ENCODE data around the gene CTNNA2. TPM values are rescaled to one million over a fixed set of nuclear protein-coding genes. Genes with fewer than 3 reads are reported as not detected.

CTNNA2 gene
- total and polyA plus RNA-seq, 9 donors, result 0.32 to 1.4 (median 0.37) TPM; not detected in 3

DNA sequence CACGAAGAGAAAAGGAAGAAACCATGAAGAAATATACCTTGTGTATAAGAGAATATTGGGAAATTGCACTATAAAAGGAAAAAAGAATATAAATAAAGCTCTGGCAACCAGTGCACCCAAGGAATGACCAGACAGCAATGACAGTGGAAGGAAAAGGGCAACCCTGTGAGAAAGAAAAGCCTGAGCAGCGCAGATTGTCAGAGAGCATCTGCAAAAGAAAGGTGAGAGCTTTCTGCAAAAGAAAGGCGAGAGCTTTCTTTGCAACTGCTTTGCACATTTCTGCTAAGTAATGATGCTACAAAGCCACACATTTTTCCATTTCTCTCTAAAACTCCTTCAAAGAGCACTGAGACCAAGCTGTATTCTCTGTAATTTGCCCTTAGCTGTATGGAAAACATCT lies 83.6 kb downstream of the CTNNA2 start:
- WGBS, 3 donors, result 56 to 68% (median 57%) methylated on average over 3 of the region's 3 CpGs

DNA sequence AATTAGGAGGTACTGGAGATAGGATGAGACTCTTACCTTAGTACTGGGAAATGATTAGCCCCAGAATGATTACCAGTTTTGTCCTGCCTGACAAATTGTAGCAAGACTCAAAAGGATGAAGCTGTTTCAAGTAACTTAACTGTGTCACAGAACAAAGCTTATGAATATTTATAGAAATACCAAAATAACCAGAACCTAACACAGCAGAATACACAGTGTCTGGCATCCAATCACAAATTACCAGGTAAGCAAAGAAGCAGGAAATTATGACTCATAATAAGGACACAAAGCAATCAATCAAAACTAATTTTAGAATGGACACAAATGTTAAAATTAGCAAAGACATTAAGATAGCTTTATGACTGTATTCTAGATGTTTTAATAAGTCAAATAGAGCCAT lies 91.9 kb downstream of the CTNNA2 start:
- intact Hi-C loops (cut with DNase I), result no loop called here
- no peak overlapping the region for H3K4me3 ChIP-seq
- H3K9me3 ChIP-seq, result no peaks in the 10 kb centered on the region
- no peaks in the 10 kb centered on the region for H3K27me3 ChIP-seq
- H3K4me1 ChIP-seq (ENCODE audit: insufficient read depth), result no peaks in the 10 kb centered on the region
- H3K36me3 ChIP-seq, result no peaks in the 10 kb centered on the region
- TF ChIP-seq EP300 (IDR thresholded peaks at IDR 0.05) (no peak), POLR2A (IDR thresholded peaks at IDR 0.05) (no peak)
- TF ChIP-seq, protein P1, sequence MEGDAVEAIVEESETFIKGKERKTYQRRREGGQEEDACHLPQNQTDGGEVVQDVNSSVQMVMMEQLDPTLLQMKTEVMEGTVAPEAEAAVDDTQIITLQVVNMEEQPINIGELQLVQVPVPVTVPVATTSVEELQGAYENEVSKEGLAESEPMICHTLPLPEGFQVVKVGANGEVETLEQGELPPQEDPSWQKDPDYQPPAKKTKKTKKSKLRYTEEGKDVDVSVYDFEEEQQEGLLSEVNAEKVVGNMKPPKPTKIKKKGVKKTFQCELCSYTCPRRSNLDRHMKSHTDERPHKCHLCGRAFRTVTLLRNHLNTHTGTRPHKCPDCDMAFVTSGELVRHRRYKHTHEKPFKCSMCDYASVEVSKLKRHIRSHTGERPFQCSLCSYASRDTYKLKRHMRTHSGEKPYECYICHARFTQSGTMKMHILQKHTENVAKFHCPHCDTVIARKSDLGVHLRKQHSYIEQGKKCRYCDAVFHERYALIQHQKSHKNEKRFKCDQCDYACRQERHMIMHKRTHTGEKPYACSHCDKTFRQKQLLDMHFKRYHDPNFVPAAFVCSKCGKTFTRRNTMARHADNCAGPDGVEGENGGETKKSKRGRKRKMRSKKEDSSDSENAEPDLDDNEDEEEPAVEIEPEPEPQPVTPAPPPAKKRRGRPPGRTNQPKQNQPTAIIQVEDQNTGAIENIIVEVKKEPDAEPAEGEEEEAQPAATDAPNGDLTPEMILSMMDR (IDR thresholded peaks at IDR 0.05), result no peak
- H3K27ac ChIP-seq, result no peak overlapping the region
- no peak for DNase-seq

More for the DNA sequence above, 83.6 kb downstream of the CTNNA2 start:
- no peak overlapping the region for H3K4me3 ChIP-seq
- no peak for DNase-seq
- H3K9me3 ChIP-seq, result no peaks in the 10 kb centered on the region
- intact Hi-C loops (cut with DNase I), result no loop called here
- H3K27me3 ChIP-seq, result no peaks in the 10 kb centered on the region
- no peaks in the 10 kb centered on the region for H3K36me3 ChIP-seq
- no peaks in the 10 kb centered on the region for H3K4me1 ChIP-seq (ENCODE audit: insufficient read depth)
- H3K27ac ChIP-seq, result no peak overlapping the region
- TF ChIP-seq EP300 (IDR thresholded peaks at IDR 0.05) (no peak), POLR2A (IDR thresholded peaks at IDR 0.05) (no peak)
- TF ChIP-seq, protein P1 (IDR thresholded peaks at IDR 0.05), result no peak

DNA sequence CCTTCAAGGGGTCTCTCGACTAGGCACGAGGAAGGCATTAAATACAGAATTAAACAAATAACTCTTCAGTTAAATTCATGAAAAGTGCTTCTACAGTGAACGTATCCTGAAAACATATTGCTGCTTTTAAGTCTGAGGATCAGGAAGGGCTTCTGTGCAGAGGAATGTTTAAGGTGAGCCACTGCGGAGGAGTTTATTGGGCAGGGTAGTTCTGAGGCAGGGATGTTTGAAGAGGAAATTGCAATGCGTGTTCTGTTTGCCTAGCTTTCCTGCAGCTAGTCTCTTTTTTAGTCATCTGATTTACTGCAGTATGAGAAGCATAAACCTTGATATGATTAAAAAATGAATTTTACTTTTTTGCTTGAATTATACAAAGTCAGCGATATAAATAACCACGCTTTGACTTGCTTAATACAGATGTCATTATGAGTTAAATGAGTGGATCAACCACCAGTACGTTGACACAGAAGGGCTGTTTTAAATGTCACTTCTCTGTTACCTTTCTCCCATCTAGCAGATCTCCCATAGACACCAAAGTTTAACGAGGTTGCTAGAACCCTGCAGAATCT lies 98.7 kb downstream of the CTNNA2 start:
- intact Hi-C loops (cut with DNase I), result no loop called here
- DNase-seq, result no peak
- Histone ChIP-seq H3K9me3 (no peaks in the 10 kb centered on the region), H3K4me3 (no peak overlapping the region), H3K36me3 (no peaks in the 10 kb centered on the region), H3K27ac (no peak overlapping the region), H3K27me3 (no peaks in the 10 kb centered on the region), H3K4me1 (ENCODE audit: insufficient read depth) (no peaks in the 10 kb centered on the region)
- 61 to 68% (median 62%) methylated on average over 9 of the region's 9 CpGs for WGBS, 3 donors
- TF ChIP-seq POLR2A (IDR thresholded peaks at IDR 0.05) (no peak), EP300 (IDR thresholded peaks at IDR 0.05) (no peak)
- TF ChIP-seq, protein P1 (IDR thresholded peaks at IDR 0.05), result no peak

DNA sequence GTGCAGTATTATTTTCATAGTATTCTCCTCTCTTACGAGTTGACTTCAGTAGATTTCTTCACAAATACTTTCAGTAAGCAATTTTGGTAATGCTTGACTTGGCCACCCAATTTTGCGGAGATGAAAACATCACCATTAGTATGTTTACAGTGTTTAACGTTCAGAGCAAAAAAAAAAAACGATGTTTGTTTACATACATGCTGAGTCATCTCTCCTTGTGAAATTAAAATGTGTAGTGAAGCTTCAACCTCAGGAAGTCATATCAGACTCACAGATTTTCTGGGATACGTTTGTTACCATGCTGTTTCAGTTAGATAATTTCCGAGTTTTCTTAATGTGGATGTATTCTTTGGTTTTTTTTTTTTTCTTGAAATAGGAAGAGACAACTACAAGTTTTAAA lies 100.1 kb downstream of the CTNNA2 start:
- TF ChIP-seq POLR2A (IDR thresholded peaks at IDR 0.05) (no peak), EP300 (IDR thresholded peaks at IDR 0.05) (no peak)
- TF ChIP-seq, protein P1 (IDR thresholded peaks at IDR 0.05), result no peak
- Histone ChIP-seq H3K4me1 (ENCODE audit: insufficient read depth) (no peaks in the 10 kb centered on the region), H3K9me3 (no peaks in the 10 kb centered on the region), H3K27me3 (no peaks in the 10 kb centered on the region), H3K27ac (no peak overlapping the region), H3K4me3 (no peak overlapping the region), H3K36me3 (no peaks in the 10 kb centered on the region)
- no peak for DNase-seq
- intact Hi-C loops (cut with DNase I), result no loop called here
- 37 to 54% (median 52%) methylated on average over 6 of the region's 6 CpGs for WGBS, 3 donors
